GM19043 (cell line): ENCODE measurements around the gene MYL12A.
"Not testable (repeated sequence)": the region's sequence is repeated elsewhere in the genome, so short reads cannot be mapped to it uniquely, and the experiment has no call there.

Experiments used
- ATAC-seq: cut with Tn5 transposase; IDR thresholded peaks from one replicate; pipeline ENCODE4 v1.9.1; 2021; ENCODE audit warnings: low read depth; ENCODE audit not compliant: unreplicated experiment

The MYL12A gene

DNA sequence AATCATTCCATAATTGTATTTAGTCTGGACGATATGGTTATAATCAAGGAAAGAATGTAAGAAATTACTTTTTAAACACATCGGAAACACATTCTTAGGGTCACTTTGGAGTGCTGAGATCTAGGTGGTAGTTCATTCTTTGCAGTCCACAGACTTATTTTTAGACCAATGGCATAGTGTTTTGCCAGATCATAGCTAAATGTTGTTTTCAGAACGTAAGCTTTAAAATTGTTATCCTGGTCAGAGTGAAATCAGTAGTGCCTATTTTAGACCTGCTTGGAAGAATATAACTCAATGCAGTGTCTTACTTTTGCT, 4.3 kb downstream of the MYL12A start:
- ATAC-seq: no peak

DNA sequence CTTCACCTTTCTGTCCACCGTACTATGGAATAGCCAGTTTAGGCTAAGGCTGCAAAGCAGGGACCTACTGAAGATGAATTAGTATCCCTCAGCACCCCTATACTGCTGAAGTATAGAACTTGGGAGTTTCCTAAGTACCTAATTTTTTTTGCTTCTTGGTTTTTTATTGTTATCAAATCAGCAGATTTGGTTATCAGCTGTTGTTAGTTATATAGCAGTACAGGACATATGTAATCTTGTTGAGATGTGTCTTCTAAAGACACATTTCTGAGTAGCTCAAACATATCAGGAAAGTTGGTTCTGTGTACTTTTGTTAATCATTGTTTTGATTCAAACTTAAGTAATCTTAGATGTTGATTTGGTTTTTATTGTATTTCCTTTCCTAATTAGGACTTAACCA, 5.2 kb downstream of the MYL12A start:
- no peak for ATAC-seq

DNA sequence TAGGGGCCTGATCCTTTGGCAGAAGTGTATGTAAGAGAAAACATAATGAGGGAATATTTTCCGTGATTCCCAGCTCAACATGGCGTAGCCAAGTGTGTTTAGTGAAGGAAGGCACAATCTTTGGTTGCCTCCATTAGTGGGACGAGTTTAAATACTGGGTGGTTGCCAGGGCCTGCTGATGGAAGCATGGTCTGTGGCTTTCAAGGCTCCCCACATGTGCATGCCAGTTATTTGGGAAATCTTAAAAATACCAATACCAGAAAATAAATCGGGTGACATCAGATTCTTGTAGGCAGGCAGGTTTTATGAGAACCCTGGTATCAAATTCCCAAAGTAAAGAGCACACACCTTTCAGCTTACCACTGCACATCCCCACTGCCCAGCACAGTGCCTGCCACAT, 7.1 kb downstream of the MYL12A start:
- no peak for ATAC-seq

DNA sequence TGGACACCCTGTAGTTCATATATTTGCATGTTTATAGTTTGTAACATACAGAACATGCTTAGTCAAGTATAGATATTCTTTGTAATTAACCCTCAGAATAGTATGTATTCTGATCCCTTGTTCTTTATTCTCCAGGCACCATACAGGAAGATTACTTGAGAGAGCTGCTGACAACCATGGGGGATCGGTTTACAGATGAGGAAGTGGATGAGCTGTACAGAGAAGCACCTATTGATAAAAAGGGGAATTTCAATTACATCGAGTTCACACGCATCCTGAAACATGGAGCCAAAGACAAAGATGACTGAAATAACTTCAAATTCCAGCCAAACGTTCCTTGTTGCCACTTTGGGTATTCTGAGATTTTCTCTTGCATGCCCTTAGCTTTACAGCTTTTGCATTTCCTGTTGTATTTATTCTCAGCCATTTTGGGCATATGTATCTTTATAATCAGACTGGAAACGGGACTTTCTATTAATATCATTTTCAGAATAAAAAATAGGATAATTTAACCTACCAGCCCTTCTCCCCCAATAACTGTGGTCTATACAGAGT, 8.1 kb downstream of the MYL12A start:
- no peak for ATAC-seq

DNA sequence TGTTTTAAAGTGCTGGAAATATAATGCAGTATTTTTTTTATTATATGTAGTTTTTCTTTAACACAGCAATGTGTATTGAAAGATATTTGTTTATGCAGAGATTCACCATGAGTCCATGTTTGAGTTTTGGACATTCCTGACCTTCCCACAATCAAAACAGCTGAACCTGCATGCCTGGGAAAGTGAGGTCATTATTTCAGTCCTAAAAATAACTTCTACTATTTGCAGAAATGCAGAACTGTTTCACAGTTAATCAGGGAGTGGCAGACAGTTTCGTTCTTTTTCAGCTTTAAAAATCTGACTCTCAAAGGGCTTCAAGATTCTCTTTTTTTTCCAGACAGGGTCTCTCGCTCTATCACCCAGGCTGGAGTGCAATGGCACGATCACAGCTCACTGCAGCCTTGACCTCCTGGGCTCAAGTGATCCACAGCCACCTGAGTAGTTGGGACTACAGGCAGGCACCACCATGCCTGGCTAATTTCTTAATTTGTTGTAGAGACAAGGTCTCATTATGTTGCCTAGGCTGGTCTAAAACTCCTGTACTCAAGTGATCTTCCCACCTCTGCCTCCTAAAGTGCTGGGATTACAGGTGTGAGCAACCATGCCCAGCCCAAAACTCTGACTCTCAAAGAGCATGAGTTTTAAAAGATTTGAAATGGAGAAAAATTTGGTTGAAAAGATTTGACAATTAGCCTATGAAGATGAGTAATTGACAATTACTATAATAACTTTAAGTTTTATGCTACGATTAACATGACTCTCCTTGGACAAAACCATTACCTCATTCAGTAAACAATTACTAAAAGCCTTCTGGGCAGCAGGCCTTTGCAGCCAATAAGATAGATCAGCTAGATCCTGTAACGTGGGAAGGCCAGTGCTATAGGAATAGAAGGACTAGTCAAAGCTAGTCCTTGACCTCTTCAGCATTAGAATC, 9.4 kb downstream of the MYL12A start:
- ATAC-seq: no peak

DNA sequence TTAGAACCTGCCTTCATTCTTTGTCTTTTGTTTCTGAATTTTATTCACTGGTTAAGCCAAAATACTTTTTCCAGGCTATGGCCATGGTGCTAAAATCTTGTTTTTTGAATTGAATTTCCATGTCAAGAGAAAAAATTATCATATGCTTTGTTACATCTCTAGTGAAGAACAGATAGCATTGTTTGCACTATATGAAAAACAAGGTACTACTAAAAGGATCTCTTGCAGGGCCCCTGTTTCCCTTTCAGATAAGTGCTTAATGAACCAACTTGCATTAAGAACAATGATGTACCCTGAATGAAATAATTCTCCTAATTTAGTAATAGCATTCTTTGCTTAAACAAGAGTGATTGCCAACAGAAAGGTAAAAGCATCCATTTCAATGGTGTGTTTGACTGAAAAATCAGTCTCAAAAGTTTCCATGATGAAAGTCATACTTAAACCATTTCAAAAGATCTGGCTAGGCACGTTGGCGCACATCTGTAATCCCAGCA, 10.1 kb downstream of the MYL12A start:
- ATAC-seq: no peak

DNA sequence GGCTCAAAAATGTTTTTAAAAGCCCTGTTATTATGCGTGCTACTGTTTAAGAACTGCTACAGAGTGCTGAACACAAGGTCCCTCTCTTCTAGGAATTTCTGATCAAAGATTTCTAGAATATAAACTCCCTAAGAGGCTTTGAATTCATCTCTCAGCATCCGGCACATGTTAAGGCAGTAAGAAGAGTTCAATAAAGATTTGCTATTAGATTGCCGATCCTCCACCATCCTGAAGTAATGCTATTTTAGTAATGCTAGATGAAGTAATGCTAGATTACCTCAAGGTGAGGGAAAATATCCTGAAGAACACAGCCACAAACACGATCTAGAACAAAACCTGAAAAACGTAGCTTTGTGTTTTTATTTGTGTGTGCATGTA, 13.4 kb downstream of the MYL12A start:
- no peak for ATAC-seq

DNA sequence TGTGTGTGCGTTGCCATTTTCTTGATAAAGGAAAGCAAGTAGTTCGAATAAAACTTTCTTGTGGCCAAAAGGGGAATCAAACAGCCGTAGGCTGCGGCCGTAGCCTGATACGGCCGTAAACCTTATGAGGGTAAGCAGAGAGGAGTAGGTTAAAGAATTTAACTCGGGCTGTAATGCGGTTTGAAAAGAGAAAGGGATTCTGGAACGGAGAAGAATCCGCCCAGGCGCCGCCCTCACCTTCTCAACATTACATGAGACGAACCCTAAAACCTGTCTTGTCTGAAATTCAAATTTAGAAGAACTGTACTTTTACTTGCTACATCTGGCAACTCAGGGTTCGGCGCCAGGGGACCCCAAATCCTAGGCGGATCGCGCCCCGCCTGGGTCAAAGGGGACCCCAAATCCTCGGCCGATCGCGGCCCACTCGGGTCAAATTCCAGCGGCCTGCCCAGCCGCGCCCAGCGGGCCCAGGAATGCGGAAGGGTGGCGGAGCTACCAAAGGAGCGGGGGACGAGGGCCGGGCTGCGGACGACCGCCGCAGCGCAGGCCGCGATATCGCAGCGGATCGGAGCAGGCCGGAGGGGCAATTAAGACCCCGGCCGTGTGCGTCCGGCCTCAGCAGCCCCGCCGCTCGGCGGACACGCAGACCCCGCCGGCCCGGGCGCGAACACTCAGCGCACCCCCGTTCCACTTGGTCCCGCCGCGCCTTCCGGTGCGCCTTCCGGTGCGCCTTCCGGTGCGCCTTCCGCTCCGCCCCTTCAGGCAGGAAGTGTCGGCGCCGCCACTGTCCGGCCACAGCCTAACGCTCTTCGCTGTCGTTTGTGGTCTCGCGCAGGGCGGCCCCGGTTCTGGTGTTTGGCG, 14.0 kb downstream of the MYL12A start, which contains the start of gene MYL12B:
Gene MYL12B (plus strand): TSS at position 761 of the 861 bp plus-strand sequence. CDS start 10,766 bp downstream, outside the sequence.
- peak; percentile 85 for ATAC-seq

DNA sequence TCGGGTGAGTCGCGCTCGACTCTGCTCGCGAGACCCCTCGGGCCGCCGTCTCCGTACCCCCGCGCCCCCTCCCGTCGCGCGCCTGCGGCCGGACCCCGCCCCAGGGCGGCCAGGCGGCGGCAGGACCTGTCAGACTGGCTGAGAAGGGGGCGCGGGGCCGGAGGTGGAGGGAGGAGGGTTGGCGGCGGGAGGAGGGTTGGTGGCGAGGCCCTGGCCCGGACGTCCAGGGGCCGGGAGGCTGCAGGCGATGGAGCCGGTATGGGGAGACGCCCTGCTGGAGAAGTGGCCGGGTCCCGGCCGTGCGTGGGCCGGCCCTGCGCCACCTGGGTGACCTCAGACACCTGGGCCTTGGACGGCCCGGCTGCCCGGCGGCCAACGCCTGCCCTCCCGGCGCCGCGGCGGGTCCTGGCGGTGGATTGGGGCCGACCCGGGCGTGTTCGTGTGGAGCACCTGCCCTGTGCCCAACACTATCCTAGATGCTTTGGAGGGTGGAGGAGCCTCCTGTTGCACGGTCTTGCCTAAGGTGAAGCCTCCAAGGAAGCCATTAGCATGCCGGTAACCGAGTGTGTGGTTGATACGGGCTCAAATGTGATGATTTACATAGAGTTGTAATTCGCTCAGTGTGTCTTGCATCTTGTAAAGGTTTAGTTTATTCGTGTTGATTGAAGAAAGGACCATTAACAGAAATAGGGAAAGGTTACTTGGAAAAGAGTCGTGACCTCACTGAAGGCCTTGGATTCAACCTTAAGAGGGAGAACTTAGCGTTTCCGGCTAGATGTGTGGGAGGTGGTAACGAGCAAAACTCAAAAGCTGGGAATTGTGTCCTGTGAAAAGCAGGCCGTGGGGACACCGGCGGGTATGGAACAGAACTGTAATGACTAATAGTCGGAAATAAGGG, 14.9 kb downstream of the MYL12A start:
- ATAC-seq: peak; percentile 12

DNA sequence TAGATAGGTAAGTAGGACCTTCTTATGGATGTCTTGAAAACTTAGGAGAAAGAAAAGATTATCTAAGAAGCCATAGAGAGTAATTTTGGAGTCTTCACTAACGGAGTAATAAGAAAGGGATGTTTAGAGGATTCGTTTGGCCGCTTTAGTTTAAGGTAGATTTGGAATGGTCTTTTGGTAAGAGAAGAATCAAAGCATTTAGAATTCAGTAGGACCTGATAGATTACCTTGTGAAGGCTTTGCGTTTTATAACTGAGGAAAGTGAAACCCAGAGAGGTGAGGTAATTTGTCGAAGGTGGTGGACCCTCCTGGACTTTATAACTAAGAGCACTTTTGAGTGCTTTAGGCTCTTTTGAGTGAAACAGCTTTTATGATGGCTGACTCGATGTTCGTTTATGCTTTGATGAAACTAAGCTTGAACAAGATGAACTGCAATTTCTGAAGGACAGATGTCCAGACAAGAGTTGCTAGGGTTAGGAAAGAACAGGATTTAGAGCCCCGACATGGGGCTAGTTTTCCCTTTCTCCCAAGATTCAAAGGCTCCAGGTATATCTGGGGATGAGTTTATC, 15.6 kb downstream of the MYL12A start:
- ATAC-seq: no peak

DNA sequence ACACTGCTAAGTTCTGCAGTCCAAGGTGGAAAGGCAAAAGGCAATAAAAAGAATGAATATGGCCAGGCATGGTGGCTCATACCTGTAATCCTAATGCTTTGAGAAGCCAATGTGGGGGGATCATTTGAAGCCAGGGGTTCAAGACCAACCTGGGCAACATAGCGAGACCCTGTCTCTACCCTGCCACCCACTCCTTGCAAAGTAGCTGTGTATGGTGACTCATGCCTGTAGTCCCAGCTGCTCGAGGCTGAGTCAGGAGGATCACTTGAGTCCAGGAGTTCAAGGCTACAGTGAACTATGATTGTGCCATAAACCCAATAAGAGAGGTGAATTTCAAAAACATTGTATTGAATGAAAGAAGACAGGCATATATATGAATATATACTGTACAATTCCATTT, 16.8 kb downstream of the MYL12A start:
- ATAC-seq: no peak

DNA sequence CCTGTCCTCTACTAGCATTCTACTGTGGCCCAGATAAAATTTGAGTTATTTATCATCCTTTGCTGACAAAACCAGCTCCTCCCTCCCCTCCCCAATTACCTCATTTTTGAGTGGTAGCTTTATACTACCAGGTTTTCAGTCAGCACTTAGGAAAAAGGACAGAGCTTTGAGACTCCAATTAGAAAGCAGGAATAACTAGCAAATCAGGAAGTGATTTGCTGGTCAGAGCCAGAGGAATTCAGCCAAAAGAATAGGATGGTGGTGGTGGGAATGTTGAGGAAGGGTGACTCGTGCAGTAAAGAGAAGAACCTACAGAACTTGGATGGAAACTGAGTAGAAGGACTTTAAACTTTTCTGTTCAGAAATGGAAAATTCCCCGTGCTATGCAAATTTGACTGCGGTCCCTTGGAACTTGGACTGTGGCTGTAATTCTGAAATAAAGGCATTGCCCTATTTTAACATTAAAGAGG, 18.0 kb downstream of the MYL12A start:
- ATAC-seq: no peak

DNA sequence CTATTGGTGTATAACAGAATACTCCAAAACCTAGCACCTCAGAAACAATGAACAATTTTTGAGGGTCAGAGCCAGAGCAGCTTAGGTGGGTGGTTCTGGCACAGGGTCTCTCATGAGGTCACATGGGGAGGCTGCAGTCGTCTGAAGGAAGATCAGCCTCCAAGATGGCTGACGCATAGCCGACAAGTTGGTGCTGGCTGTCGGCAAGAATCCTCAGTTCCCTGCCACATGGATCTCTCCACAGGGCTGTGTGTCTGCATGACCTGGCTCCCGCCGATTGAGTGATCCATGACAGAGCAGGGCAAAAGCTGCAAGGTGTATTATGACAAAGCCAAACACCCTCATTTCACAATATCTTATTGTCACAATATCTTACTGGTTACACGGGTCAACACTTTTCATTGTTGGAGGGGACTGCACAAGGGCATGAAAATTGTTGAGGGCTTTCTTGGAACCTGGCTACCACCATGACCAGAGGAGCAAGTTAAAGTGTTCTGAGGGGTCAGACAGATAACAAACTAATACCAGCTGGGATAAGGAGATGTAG, 18.5 kb downstream of the MYL12A start:
- ATAC-seq: no peak

DNA sequence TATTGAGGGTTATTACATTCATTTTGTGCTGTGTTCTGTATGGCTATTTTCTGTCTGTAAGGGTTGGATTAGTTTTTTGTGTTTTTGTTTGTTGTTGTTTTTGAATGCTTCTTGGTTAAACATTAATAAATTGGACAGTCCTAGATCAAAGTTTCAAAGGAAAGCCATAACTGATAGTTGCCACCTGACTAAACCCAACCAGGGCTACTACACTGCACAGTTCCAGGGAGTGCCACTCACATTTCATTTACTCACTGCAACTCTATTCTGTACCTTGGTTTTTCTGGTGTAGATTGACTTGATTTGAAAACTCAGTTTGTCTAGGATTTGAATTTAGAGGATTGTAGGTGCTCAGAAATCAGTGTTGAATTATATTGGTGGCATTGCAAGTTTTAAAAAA, 20.7 kb downstream of the MYL12A start:
- ATAC-seq: no peak

DNA sequence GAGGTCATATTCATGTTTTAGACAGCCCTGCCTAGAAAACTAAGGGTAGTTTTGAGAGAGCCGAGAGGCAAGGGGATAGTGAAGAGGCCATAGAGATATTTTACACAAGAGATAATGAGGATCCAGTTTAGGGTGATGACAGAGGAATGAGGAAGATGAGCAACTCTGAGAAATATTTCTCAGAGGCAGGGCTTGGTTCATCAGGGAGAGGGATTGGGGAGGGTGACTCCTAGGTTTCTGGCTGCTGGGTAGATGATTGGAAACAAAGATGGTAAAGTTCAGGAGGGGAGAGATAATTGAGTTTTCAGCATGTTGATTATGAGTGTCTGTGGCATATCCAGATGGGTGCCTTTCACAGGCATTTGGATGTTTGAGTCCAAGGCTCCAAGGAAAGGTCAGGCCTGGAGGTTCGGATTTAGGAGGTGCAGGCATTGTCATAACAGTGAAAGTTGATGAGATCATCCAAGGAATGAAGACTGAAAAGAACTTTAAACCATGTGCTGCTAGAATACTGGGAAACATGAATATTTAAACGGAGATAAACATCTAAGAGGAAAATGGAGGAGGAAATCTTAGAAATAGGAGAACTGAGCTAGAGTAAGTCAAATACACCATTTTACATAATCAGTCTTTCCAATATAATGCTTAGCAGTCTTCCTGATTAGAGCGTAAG, 21.8 kb downstream of the MYL12A start:
- ATAC-seq: no peak

DNA sequence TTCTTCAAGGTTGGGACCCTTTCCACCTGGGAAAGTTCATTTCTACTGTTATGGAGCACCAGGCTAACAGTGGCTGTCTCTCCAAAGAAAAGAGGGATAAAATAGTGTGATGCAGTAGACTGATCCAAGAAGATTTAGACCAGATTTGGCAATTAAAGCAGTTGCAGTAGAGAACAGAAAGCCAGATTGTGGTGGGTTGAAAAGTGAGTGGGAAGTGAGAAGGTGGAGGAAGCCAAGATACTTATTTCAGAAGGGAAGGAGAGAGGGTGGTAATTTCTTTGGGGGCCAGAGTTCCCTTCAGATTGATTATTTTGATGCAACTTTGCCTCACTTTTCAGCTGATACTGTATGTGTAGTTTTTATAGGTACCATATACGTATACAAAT, 22.3 kb downstream of the MYL12A start:
- ATAC-seq: no peak

DNA sequence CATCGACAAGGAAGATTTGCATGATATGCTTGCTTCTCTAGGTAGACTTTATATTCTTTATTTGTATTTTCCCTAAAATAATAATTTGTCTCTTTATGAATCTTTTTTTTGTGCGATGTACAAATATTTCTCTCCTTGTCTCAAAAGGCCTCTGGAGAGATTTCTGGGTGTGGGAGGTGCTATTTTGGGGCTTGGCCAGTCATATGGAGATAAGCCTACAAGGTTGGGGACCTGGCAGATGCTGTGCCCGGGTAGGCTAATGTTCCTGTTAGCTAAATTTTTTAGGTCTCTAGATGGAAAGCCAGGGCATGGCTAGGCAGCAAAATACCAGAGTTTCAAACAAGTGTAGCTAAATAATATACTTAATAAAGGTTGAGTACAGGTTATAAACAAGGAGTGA, 25.4 kb downstream of the MYL12A start:
- no peak for ATAC-seq

DNA sequence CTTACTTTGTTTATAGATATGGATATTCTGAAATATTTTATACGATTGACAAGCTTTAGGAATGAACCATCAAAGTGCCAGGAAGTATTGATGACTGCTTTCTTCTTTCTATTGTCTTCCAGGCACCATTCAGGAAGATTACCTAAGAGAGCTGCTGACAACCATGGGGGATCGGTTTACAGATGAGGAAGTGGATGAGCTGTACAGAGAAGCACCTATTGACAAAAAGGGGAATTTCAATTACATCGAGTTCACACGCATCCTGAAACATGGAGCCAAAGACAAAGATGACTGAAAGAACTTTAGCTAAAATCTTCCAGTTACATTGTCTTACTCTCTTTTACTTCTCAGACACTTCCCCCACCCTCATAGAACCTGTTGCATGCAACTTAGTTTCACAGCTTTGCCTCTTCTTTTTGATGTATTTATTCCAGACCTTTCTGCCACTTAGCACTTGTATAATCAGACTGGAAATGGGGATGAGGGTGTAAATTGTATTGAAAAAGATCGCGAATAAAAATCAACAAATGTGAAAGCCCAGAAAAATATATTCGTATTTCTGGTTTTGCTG, 30.1 kb downstream of the MYL12A start:
- not testable (repeated sequence) for ATAC-seq
